Natural killer cell (primary cell): Measurements from ENCODE around the gene MRM2. TPM values are rescaled to one million over a fixed set of nuclear protein-coding genes. Genes with fewer than 3 reads are reported as not detected.

Experiments used
- ATAC-seq, 3 donors: fragments of 150-1000 bp in 2 of 3; fragments of 200-7000 bp in 1 of 3; cut with Tn5 transposase; 1 replicate in 1 of 3; 2 replicates in 2 of 3; pipeline ENCODE4 v1.10.0; 2021; ENCODE audit warnings: mild to moderate bottlenecking in 2 of 3, moderate library complexity in 2 of 3
- DNase-seq, 2 donors: peaks; one replicate each; pipeline versions ENCODE4 v3.0.0 to v3.0.0-alpha.2; 2013 to 2021; ENCODE audit warnings: mixed read lengths in 1 of 2
- H3K27ac ChIP-seq: one replicate; pipeline ENCODE4 v1.5.1; 2013; ENCODE audit warnings: mild to moderate bottlenecking, low read length
- H3K27me3 ChIP-seq: one replicate; pipeline ENCODE4 v1.6.1; 2013; ENCODE audit warnings: low read length; ENCODE audit not compliant: control insufficient read depth, insufficient read depth
- H3K36me3 ChIP-seq: one replicate; pipeline ENCODE4 v1.6.1; 2013; ENCODE audit warnings: low read length; ENCODE audit not compliant: control insufficient read depth, insufficient read depth
- H3K4me1 ChIP-seq: one replicate; pipeline ENCODE4 v1.6.1; 2013; ENCODE audit warnings: low read length; ENCODE audit not compliant: control insufficient read depth, insufficient read depth
- H3K4me3 ChIP-seq: one replicate; pipeline ENCODE4 v1.5.1; 2013; ENCODE audit warnings: low read length
- H3K9me3 ChIP-seq: one replicate; pipeline ENCODE4 v1.6.1; 2013; ENCODE audit warnings: low read length; ENCODE audit not compliant: control insufficient read depth, insufficient read depth
- H3K27ac Mint-ChIP-seq, 2 donors: one replicate each; pipeline ENCODE4 v1.8.0; 2022; ENCODE audit warnings: mild to moderate bottlenecking in 2 of 2, mixed read lengths in 2 of 2, moderate library complexity in 1 of 2
- H3K27me3 Mint-ChIP-seq, 2 donors: one replicate each; pipeline ENCODE4 v1.8.0; 2022; ENCODE audit warnings: low read depth in 2 of 2, mixed read lengths in 2 of 2
- H3K36me3 Mint-ChIP-seq: one replicate; pipeline ENCODE4 v1.8.0; 2022; ENCODE audit warnings: mixed read lengths
- H3K4me1 Mint-ChIP-seq, 2 donors: one replicate each; pipeline ENCODE4 v1.8.0; 2022; ENCODE audit warnings: mixed read lengths in 2 of 2
- H3K4me3 Mint-ChIP-seq: one replicate; pipeline ENCODE4 v1.8.0; 2022; ENCODE audit warnings: mild to moderate bottlenecking, moderate library complexity, mixed read lengths
- H3K9me3 Mint-ChIP-seq, 2 donors: one replicate each; pipeline ENCODE4 v1.8.0; 2022; ENCODE audit warnings: mixed read lengths in 2 of 2
- CTCF ChIP-seq: fragments of 200-600 bp; IDR thresholded peaks from one replicate; pipeline ENCODE4 v1.8.0; 2022; ENCODE audit warnings: antibody characterized with exemption
- WGBS: methylation state at CpG from one replicate; pipeline ENCODE4 v1.1.7; 2013; ENCODE audit warnings: missing lambda C conversion rate; ENCODE audit not compliant: insufficient coverage; 5-methylcytosine and 5-hydroxymethylcytosine counted together
- intact Hi-C: fragments of 100-400 bp; cut with micrococcal nuclease; formaldehyde crosslinking; loops from one replicate; pipeline ENCODE4 v1.14.2; 2022
- total RNA-seq, 4 donors: library from RNA; stranded (reverse); fragments of 120-200 nt in 1 of 4; gene quantifications; one replicate each; pipeline versions ENCODE4 v1.2.3 to v1.2.4, GENCODE V29; 2013 to 2022

MRM2 gene
- total RNA-seq, 3 donors from 2014 or later (not counting 1 experiment from before 2014, with no cell fraction given) = 7.9 to 12.0 (median 10.0) TPM

- H3K27ac ChIP-seq = no peak overlapping the region
- ATAC-seq = no peak
- Mint-ChIP-seq H3K27ac (no peak overlapping the region), H3K27me3 (no peaks in the 10 kb centered on the region), H3K36me3 (no peaks in the 10 kb centered on the region), H3K4me1 (no peaks in the 10 kb centered on the region), H3K9me3 (no peaks in the 10 kb centered on the region), H3K4me3 (no peak overlapping the region)
- peaks cover 54% of the 10 kb centered on the region for H3K36me3 ChIP-seq
- intact Hi-C loops = no loop called here
- DNase-seq = no peak
- WGBS = 94% methylated on average over 19 of the region's 19 CpGs
- H3K4me3 ChIP-seq = no peak overlapping the region
- no peak for TF ChIP-seq CTCF
- H3K27me3 ChIP-seq = no peaks in the 10 kb centered on the region
- H3K4me1 ChIP-seq = no peaks in the 10 kb centered on the region
- H3K9me3 ChIP-seq = no peaks in the 10 kb centered on the region
Measured at GRCh38 chr7:2217716-2218443, 24.1 kb downstream of the MRM2 start.

- Mint-ChIP-seq H3K4me3 (no peak overlapping the region), H3K9me3 (no peaks in the 10 kb centered on the region), H3K36me3 (peaks cover 6% of the 10 kb centered on the region), H3K27me3 (no peaks in the 10 kb centered on the region), H3K27ac (no peak overlapping the region), H3K4me1 (no peaks in the 10 kb centered on the region)
- no peaks in the 10 kb centered on the region for H3K4me1 ChIP-seq
- H3K27ac ChIP-seq = no peak overlapping the region
- no peak for ATAC-seq
- intact Hi-C loops = no loop called here
- H3K4me3 ChIP-seq = no peak overlapping the region
- no peak for TF ChIP-seq CTCF
- no peaks in the 10 kb centered on the region for H3K27me3 ChIP-seq
- H3K9me3 ChIP-seq = no peaks in the 10 kb centered on the region
- 97% methylated on average over 10 of the region's 10 CpGs for WGBS
- DNase-seq = no peak
- peaks cover 56% of the 10 kb centered on the region for H3K36me3 ChIP-seq
Measured at GRCh38 chr7:2217206-2217605, 24.8 kb downstream of the MRM2 start.

GRCh38 chr7:2215851-2216250 lies 26.2 kb downstream of the MRM2 start:
- Mint-ChIP-seq H3K4me1 (no peaks in the 10 kb centered on the region), H3K36me3 (peaks cover 7% of the 10 kb centered on the region), H3K4me3 (no peak overlapping the region), H3K27ac (no peak overlapping the region), H3K27me3 (no peaks in the 10 kb centered on the region), H3K9me3 (no peaks in the 10 kb centered on the region)
- H3K9me3 ChIP-seq = no peaks in the 10 kb centered on the region
- peaks cover 63% of the 10 kb centered on the region for H3K36me3 ChIP-seq
- DNase-seq = no peak
- intact Hi-C loops = no loop called here
- H3K27me3 ChIP-seq = no peaks in the 10 kb centered on the region
- H3K4me3 ChIP-seq = no peak overlapping the region
- H3K4me1 ChIP-seq = no peaks in the 10 kb centered on the region
- 94% methylated on average over 17 of the region's 17 CpGs for WGBS
- ATAC-seq = no peak
- no peak for TF ChIP-seq CTCF
- H3K27ac ChIP-seq = no peak overlapping the region

- ATAC-seq (no peak), DNase-seq (no peak)
- Histone ChIP-seq H3K36me3 (peaks cover 58% of the 10 kb centered on the region), H3K4me3 (no peak overlapping the region), H3K27ac (no peak overlapping the region), H3K9me3 (no peaks in the 10 kb centered on the region), H3K27me3 (no peaks in the 10 kb centered on the region), H3K4me1 (no peaks in the 10 kb centered on the region)
- no peaks in the 10 kb centered on the region for H3K27me3 Mint-ChIP-seq
- H3K4me1 Mint-ChIP-seq = no peaks in the 10 kb centered on the region
- H3K4me3 Mint-ChIP-seq = no peak overlapping the region
- H3K36me3 Mint-ChIP-seq = peaks cover 7% of the 10 kb centered on the region
- WGBS = 80% methylated on average over 9 of the region's 9 CpGs
- intact Hi-C loops = no loop called here
- no peak for TF ChIP-seq CTCF
- H3K9me3 Mint-ChIP-seq = no peaks in the 10 kb centered on the region
- H3K27ac Mint-ChIP-seq = no peak overlapping the region
Measured at GRCh38 chr7:2214636-2215035, 27.4 kb downstream of the MRM2 start.
